Measurements from ENCODE around the gene FADS1. TPM values are rescaled to one million over a fixed set of nuclear protein-coding genes. Genes with fewer than 3 reads are reported as not detected.

The FADS1 gene
- total RNA-seq = 1 to 10 TPM; 1.7 to 2.2 TPM
- under 1 TPM; 0.70 to 0.72 TPM for polyA plus RNA-seq

DNA sequence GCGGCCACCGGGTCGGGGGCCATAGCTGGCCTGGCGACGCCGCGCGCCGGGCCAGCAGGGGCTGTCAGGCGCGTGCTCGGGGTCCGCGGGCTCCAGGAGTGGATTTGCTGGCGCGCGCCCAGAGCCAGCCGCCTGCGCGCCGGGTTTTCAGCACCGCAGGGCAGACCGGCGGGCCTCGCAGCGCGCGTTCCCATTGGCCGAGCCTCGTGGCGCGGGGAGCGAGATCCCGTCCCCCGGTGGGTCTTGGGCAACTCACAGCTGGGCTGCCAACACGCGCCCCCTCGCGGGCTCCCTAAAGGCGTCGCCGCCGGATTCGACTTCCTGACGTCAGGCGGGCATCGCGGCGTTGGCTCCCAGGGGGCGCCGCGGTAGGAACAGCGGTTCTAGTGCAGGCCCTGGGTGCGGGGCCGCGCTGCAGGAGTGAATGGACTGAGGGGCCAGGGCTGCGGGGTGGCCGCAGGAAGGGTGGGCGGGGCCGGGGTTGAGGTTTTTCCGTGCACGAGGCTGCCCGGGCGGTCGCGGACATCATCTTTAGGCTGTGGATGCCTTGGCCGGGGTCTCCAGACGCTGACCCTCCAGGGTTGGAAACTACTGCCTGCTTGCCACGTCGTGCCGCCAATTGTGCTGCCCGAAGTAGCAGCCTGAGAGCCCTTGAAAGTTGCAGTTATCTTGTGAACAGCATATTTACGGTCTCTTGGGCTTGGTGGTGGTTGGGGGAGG is at the start of gene FADS1:
Gene FADS1 (minus strand): TSS at position 268 of the 720 bp plus-strand sequence. CDS start 74 bp downstream, at position 194.
- H3K9me3 ChIP-seq (ENCODE audit: control insufficient read depth in 1 of 2, low read length in 2 of 2) = no peaks in the 10 kb centered on the region
- intact Hi-C loops (cut with micrococcal nuclease) = loop anchor here (2.0 to 5.0 kb wide), 2 partner anchors 24 to 75 kb away; partner anchors contain the start of genes FADS3, FEN1 and TMEM258
- H3K4me3 Mint-ChIP-seq = peak within 1 kb of the TSS; percentile 84 to 97 (median 92)
- no peaks in the 10 kb centered on the region for H3K9me3 Mint-ChIP-seq
- peaks cover 0 to 4% of the 10 kb centered on the region in 2 donors for H3K36me3 Mint-ChIP-seq
- peak; percentile 54 to 79 (median 68) for DNase-seq
- H3K27me3 ChIP-seq (ENCODE audit: insufficient read depth, low read length) = peaks cover 10% of the 10 kb centered on the region
- no peaks in the 10 kb centered on the region for H3K36me3 ChIP-seq (ENCODE audit: insufficient read depth, low read length)
- peak within 1 kb of the TSS; percentile 5 to 96 (median 83) for H3K27ac Mint-ChIP-seq
- peak within 1 kb of the TSS; percentile 73 to 77 for H3K4me3 ChIP-seq (ENCODE audit: low read length in 2 of 2)
- CTCF ChIA-PET (ENCODE audit: partially characterized antibody) = interaction anchor here (1.4 to 9.4 kb wide), 4 partner anchors 12 to 81 kb away, joined by 4 to 95 read pairs (median 10); partner anchors contain the start of genes FEN1 and TMEM258
- H3K27me3 Mint-ChIP-seq = peaks cover 4 to 19% of the 10 kb centered on the region in 2 donors
- POLR2A ChIA-PET (ENCODE audit: partially characterized antibody) = interaction anchor here (0.7 to 4.1 kb wide), 6 partner anchors 12 to 151 kb away, joined by 3 to 28 read pairs (median 20); partner anchors contain the start of genes FADS2, FEN1 and TMEM258
- peaks cover 3 to 18% (median 7%) of the 10 kb centered on the region in 4 donors for H3K4me1 Mint-ChIP-seq
- H3K4me1 ChIP-seq (ENCODE audit: insufficient read depth, low read length) = peaks cover 21% of the 10 kb centered on the region
- H3K27ac ChIP-seq (ENCODE audit: low read depth, low read length) = peak within 1 kb of the TSS; percentile 34

- Histone ChIP-seq H3K9me3 (ENCODE audit: control insufficient read depth in 1 of 2, low read length in 2 of 2) (no peaks in the 10 kb centered on the region), H3K27me3 (ENCODE audit: insufficient read depth, low read length) (no peaks in the 10 kb centered on the region), H3K27ac (ENCODE audit: low read depth, low read length) (no peak overlapping the region), H3K4me1 (ENCODE audit: insufficient read depth, low read length) (peaks cover 3% of the 10 kb centered on the region), H3K36me3 (ENCODE audit: insufficient read depth, low read length) (no peaks in the 10 kb centered on the region), H3K4me3 (ENCODE audit: low read length in 2 of 2) (no peak overlapping the region)
- Mint-ChIP-seq H3K27me3 (peaks cover 2 to 6% of the 10 kb centered on the region in 2 donors), H3K4me3 (no peak overlapping the region), H3K36me3 (no peaks in the 10 kb centered on the region), H3K4me1 (peaks cover 4 to 6% (median 5%) of the 10 kb centered on the region in 4 donors), H3K9me3 (no peaks in the 10 kb centered on the region), H3K27ac (no peak overlapping the region)
- ChIA-PET POLR2A (ENCODE audit: partially characterized antibody) (no interaction called here), CTCF (ENCODE audit: partially characterized antibody) (interaction anchor here (1.0 to 1.4 kb wide), 2 partner anchors 81 to 216 kb away, joined by 3 to 5 read pairs; no protein-coding TSS in a partner anchor)
- intact Hi-C loops (cut with micrococcal nuclease) = no loop called here
- no peak for DNase-seq
Measured at GRCh38 chr11:61866231-61866957, 49.6 kb upstream of the FADS1 start.

GRCh38 chr11:61864814-61865775 is 48.3 kb upstream of the FADS1 start:
- H3K4me1 ChIP-seq (ENCODE audit: insufficient read depth, low read length) = no peaks in the 10 kb centered on the region
- H3K9me3 Mint-ChIP-seq = no peaks in the 10 kb centered on the region
- H3K36me3 ChIP-seq (ENCODE audit: insufficient read depth, low read length) = no peaks in the 10 kb centered on the region
- H3K36me3 Mint-ChIP-seq = no peaks in the 10 kb centered on the region
- CTCF ChIA-PET (ENCODE audit: partially characterized antibody) = interaction anchor here (1.2 kb wide), 1 partner anchor 243 kb away, joined by 3 read pairs; no protein-coding TSS in a partner anchor
- POLR2A ChIA-PET (ENCODE audit: partially characterized antibody) = no interaction called here
- no peaks in the 10 kb centered on the region for H3K9me3 ChIP-seq (ENCODE audit: control insufficient read depth in 1 of 2, low read length in 2 of 2)
- no peaks in the 10 kb centered on the region for H3K27me3 ChIP-seq (ENCODE audit: insufficient read depth, low read length)
- no peak overlapping the region for H3K27ac Mint-ChIP-seq
- no peak overlapping the region for H3K4me3 Mint-ChIP-seq
- no peak overlapping the region for H3K4me3 ChIP-seq (ENCODE audit: low read length in 2 of 2)
- no peaks in the 10 kb centered on the region for H3K4me1 Mint-ChIP-seq
- DNase-seq = no peak
- H3K27ac ChIP-seq (ENCODE audit: low read depth, low read length) = no peak overlapping the region
- intact Hi-C loops (cut with micrococcal nuclease) = no loop called here
- no peaks in the 10 kb centered on the region for H3K27me3 Mint-ChIP-seq

- Histone ChIP-seq H3K36me3 (ENCODE audit: insufficient read depth, low read length) (no peaks in the 10 kb centered on the region), H3K4me1 (ENCODE audit: insufficient read depth, low read length) (no peaks in the 10 kb centered on the region), H3K9me3 (ENCODE audit: control insufficient read depth in 1 of 2, low read length in 2 of 2) (no peaks in the 10 kb centered on the region), H3K4me3 (ENCODE audit: low read length in 2 of 2) (no peak overlapping the region), H3K27me3 (ENCODE audit: insufficient read depth, low read length) (no peaks in the 10 kb centered on the region), H3K27ac (ENCODE audit: low read depth, low read length) (no peak overlapping the region)
- intact Hi-C loops (cut with micrococcal nuclease) = no loop called here
- H3K36me3 Mint-ChIP-seq = no peaks in the 10 kb centered on the region
- ChIA-PET POLR2A (ENCODE audit: partially characterized antibody) (no interaction called here), CTCF (ENCODE audit: partially characterized antibody) (no interaction called here)
- no peak for DNase-seq
- no peak overlapping the region for H3K4me3 Mint-ChIP-seq
- H3K4me1 Mint-ChIP-seq = no peaks in the 10 kb centered on the region
- no peaks in the 10 kb centered on the region for H3K9me3 Mint-ChIP-seq
- H3K27ac Mint-ChIP-seq = peak overlapping the region in 1 of 7 donors; percentile 52
- H3K27me3 Mint-ChIP-seq = no peaks in the 10 kb centered on the region
Measured at GRCh38 chr11:61863548-61864081, 46.8 kb upstream of the FADS1 start.

GRCh38 chr11:61862714-61863547 is 46.1 kb upstream of the FADS1 start:
- Histone ChIP-seq H3K9me3 (ENCODE audit: control insufficient read depth in 1 of 2, low read length in 2 of 2) (no peaks in the 10 kb centered on the region), H3K36me3 (ENCODE audit: insufficient read depth, low read length) (no peaks in the 10 kb centered on the region), H3K27me3 (ENCODE audit: insufficient read depth, low read length) (no peaks in the 10 kb centered on the region), H3K27ac (ENCODE audit: low read depth, low read length) (no peak overlapping the region), H3K4me1 (ENCODE audit: insufficient read depth, low read length) (no peaks in the 10 kb centered on the region), H3K4me3 (ENCODE audit: low read length in 2 of 2) (no peak overlapping the region)
- Mint-ChIP-seq H3K9me3 (no peaks in the 10 kb centered on the region), H3K4me1 (no peaks in the 10 kb centered on the region), H3K4me3 (no peak overlapping the region), H3K27ac (peak overlapping the region in 1 of 7 donors; percentile 52), H3K27me3 (no peaks in the 10 kb centered on the region), H3K36me3 (no peaks in the 10 kb centered on the region)
- intact Hi-C loops (cut with micrococcal nuclease) = no loop called here
- POLR2A ChIA-PET (ENCODE audit: partially characterized antibody) = no interaction called here
- CTCF ChIA-PET (ENCODE audit: partially characterized antibody) = no interaction called here
- no peak for DNase-seq

- no peaks in the 10 kb centered on the region for H3K27me3 Mint-ChIP-seq
- no peak overlapping the region for H3K4me3 Mint-ChIP-seq
Measured at GRCh38 chr11:61861634-61862033, 44.8 kb upstream of the FADS1 start.

More at GRCh38 chr11:61861634-61862033, 44.8 kb upstream of the FADS1 start:
- CTCF ChIA-PET (ENCODE audit: partially characterized antibody) = no interaction called here
- intact Hi-C loops (cut with micrococcal nuclease) = no loop called here
- Mint-ChIP-seq H3K9me3 (no peaks in the 10 kb centered on the region), H3K27ac (no peak overlapping the region), H3K36me3 (no peaks in the 10 kb centered on the region), H3K4me1 (no peaks in the 10 kb centered on the region)
- Histone ChIP-seq H3K4me1 (ENCODE audit: insufficient read depth, low read length) (no peaks in the 10 kb centered on the region), H3K4me3 (ENCODE audit: low read length in 2 of 2) (no peak overlapping the region), H3K9me3 (ENCODE audit: control insufficient read depth in 1 of 2, low read length in 2 of 2) (no peaks in the 10 kb centered on the region), H3K36me3 (ENCODE audit: insufficient read depth, low read length) (no peaks in the 10 kb centered on the region), H3K27me3 (ENCODE audit: insufficient read depth, low read length) (no peaks in the 10 kb centered on the region), H3K27ac (ENCODE audit: low read depth, low read length) (no peak overlapping the region)
- POLR2A ChIA-PET (ENCODE audit: partially characterized antibody) = no interaction called here
- no peak for DNase-seq

Measured in CD4-positive, alpha-beta memory T cell (primary cell).